ENCODE data around the gene ALKAL2. TPM values are rescaled to one million over a fixed set of nuclear protein-coding genes. Genes with fewer than 3 reads are reported as not detected.

The ALKAL2 gene
- total and polyA plus RNA-seq, 10 of the 15 experiments (the other 5 are each of a cell fraction or from before 2014, with no cell fraction given): 0.11 to 0.29 (median 0.11) TPM; not detected in 7

- intact Hi-C loops (cut with micrococcal nuclease; ENCODE audit: unreplicated experiment) (no loop called here), in situ Hi-C loops (cut with MboI) (no loop called here)
- H3K9me3 ChIP-seq (replicated peaks; ENCODE audit: control insufficient read depth, insufficient read depth, low read length): peaks cover 6% of the 10 kb centered on the region; the same call in 1 of the 3 replicates
- no TSS peak for BruUV-seq (replicated peaks)
- RAD21 ChIA-PET (ENCODE audit: unreplicated experiment): no interaction called here
- TF ChIP-seq MTA3 (IDR thresholded peaks at IDR 0.05; ENCODE audit: borderline replicate concordance, low read length): no peak
- POLR2A ChIA-PET: no interaction called here
- WGBS (ENCODE audit: insufficient coverage, insufficient replicate concordance, low lambda C conversion rate, missing lambda C conversion rate): 98% methylated on average over 7 of the region's 7 CpGs
- H3K9ac ChIP-seq (ENCODE audit: control insufficient read depth, insufficient read depth, low read length): no peak overlapping the region
- H3K4me3 ChIP-seq: no peak overlapping the region
- DNase-seq (ENCODE audit: low read depth, low spot score): no peak
- H4K20me1 ChIP-seq (ENCODE audit: control insufficient read depth, insufficient read depth): no peaks in the 10 kb centered on the region
- H3K27ac ChIP-seq (ENCODE audit: control insufficient read depth, insufficient read depth): no peak overlapping the region
- no peak overlapping the region for H3K4me2 ChIP-seq (ENCODE audit: control insufficient read depth, insufficient read depth)
- H3K27me3 ChIP-seq (replicated peaks in 1 of 2; ENCODE audit: control insufficient read depth in 2 of 2, insufficient read depth in 2 of 2, low read length in 1 of 2): no peaks in the 10 kb centered on the region
- no peaks in the 10 kb centered on the region for H3K79me2 ChIP-seq (ENCODE audit: control insufficient read depth, insufficient read depth, low read length)
- FAIRE-seq: no peak
- ATAC-seq: no peak
- H3K36me3 ChIP-seq (ENCODE audit: control insufficient read depth in 2 of 2, insufficient read depth in 2 of 2, low read length in 1 of 2): no peaks in the 10 kb centered on the region
- H3K4me1 ChIP-seq (ENCODE audit: control insufficient read depth, insufficient read depth, low read length): no peaks in the 10 kb centered on the region
- H2AFZ ChIP-seq (ENCODE audit: control insufficient read depth, low read depth, low read length): no peak overlapping the region
- CTCF ChIA-PET: interaction anchor here (1.3 kb wide), 1 partner anchor 9 kb away, joined by 4 read pairs; no protein-coding TSS in a partner anchor
- SMC1A ChIA-PET (ENCODE audit: uncharacterized antibody, unreplicated experiment): no interaction called here
These were observed 33.6 kb downstream of the ALKAL2 start for GRCh38 chr2:254241-254640.

- in situ Hi-C loops (cut with MboI) (no loop called here), intact Hi-C loops (cut with micrococcal nuclease; ENCODE audit: unreplicated experiment) (no loop called here)
- Histone ChIP-seq H3K4me3 (no peak overlapping the region), H3K9me3 (replicated peaks; ENCODE audit: control insufficient read depth, insufficient read depth, low read length) (peaks cover 2% of the 10 kb centered on the region; the same call in 1 of the 3 replicates), H3K36me3 (ENCODE audit: control insufficient read depth in 2 of 2, insufficient read depth in 2 of 2, low read length in 1 of 2) (no peaks in the 10 kb centered on the region), H3K4me2 (ENCODE audit: control insufficient read depth, insufficient read depth) (no peak overlapping the region), H3K27ac (ENCODE audit: control insufficient read depth, insufficient read depth) (no peak overlapping the region), H3K4me1 (ENCODE audit: control insufficient read depth, insufficient read depth, low read length) (no peaks in the 10 kb centered on the region), H3K79me2 (ENCODE audit: control insufficient read depth, insufficient read depth, low read length) (no peaks in the 10 kb centered on the region), H4K20me1 (ENCODE audit: control insufficient read depth, insufficient read depth) (no peaks in the 10 kb centered on the region), H3K27me3 (replicated peaks in 1 of 2; ENCODE audit: control insufficient read depth in 2 of 2, insufficient read depth in 2 of 2, low read length in 1 of 2) (no peaks in the 10 kb centered on the region), H3K9ac (ENCODE audit: control insufficient read depth, insufficient read depth, low read length) (no peak overlapping the region), H2AFZ (ENCODE audit: control insufficient read depth, low read depth, low read length) (no peak overlapping the region)
- 79% methylated on average over 8 of the region's 8 CpGs for WGBS (ENCODE audit: insufficient coverage, insufficient replicate concordance, low lambda C conversion rate, missing lambda C conversion rate)
- RAD21 ChIA-PET (ENCODE audit: unreplicated experiment): no interaction called here
- no peak for FAIRE-seq
- no TSS peak for BruUV-seq (replicated peaks)
- CTCF ChIA-PET: interaction anchor here (1.4 kb wide), 1 partner anchor 383 kb away, joined by 4 read pairs; no protein-coding TSS in a partner anchor
- SMC1A ChIA-PET (ENCODE audit: uncharacterized antibody, unreplicated experiment): no interaction called here
- no peak for TF ChIP-seq POU2F2 (IDR thresholded peaks at IDR 0.05; ENCODE audit: borderline replicate concordance, low read depth, low read length)
- TF ChIP-seq TCF7 (IDR thresholded peaks at IDR 0.05; ENCODE audit: borderline replicate concordance): no peak
- no peak for TF ChIP-seq ZNF384 (IDR thresholded peaks at IDR 0.05; ENCODE audit: borderline replicate concordance, low read depth, low read length)
- TF ChIP-seq, protein P1, sequence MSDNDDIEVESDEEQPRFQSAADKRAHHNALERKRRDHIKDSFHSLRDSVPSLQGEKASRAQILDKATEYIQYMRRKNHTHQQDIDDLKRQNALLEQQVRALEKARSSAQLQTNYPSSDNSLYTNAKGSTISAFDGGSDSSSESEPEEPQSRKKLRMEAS (IDR thresholded peaks at IDR 0.05; ENCODE audit: low read depth, low read length): no peak
- no peak for TF ChIP-seq ZNF217 (IDR thresholded peaks at IDR 0.05)
- TF ChIP-seq ZNF622 (IDR thresholded peaks at IDR 0.05): no peak
- TF ChIP-seq CREM (IDR thresholded peaks at IDR 0.05; ENCODE audit: low read depth): no peak
- TF ChIP-seq SRF (IDR thresholded peaks at IDR 0.05; ENCODE audit: low read depth in 2 of 2, low read length in 2 of 2): no peak
- no peak for TF ChIP-seq SUZ12 (IDR thresholded peaks at IDR 0.05; ENCODE audit: unreplicated experiment)
- TF ChIP-seq CREB1 (IDR thresholded peaks at IDR 0.05; ENCODE audit: low read depth): no peak
- no peak for TF ChIP-seq MTA3 (IDR thresholded peaks at IDR 0.05; ENCODE audit: borderline replicate concordance, low read length)
- TF ChIP-seq ESRRA (IDR thresholded peaks at IDR 0.05; ENCODE audit: low read length): no peak
- no peak for TF ChIP-seq BRCA1 (IDR thresholded peaks at IDR 0.05; ENCODE audit: low read depth, low read length)
- no peak for TF ChIP-seq ZBTB33 (IDR thresholded peaks at IDR 0.05)
- no peak for TF ChIP-seq ZSCAN29 (IDR thresholded peaks at IDR 0.05)
- no peak for TF ChIP-seq RCOR1 (conservative IDR thresholded peaks at IDR 0.05; ENCODE audit: low read depth, low read length)
- TF ChIP-seq CHD4 (IDR thresholded peaks at IDR 0.05): no peak
- no peak for TF ChIP-seq MEF2A (IDR thresholded peaks at IDR 0.05; ENCODE audit: insufficient read depth, low read depth, low read length)
- no peak for TF ChIP-seq HDGF (IDR thresholded peaks at IDR 0.05)
- TF ChIP-seq PAX8 (IDR thresholded peaks at IDR 0.05): no peak
- no peak for DNase-seq (ENCODE audit: low read depth, low spot score)
- ATAC-seq: no peak
- POLR2A ChIA-PET: no interaction called here
These were observed 34.7 kb downstream of the ALKAL2 start for GRCh38 chr2:253202-253638.

Data from GM12878 (cell line).